NCI-H187 treated with DMSO at 0.1 percent for 48 hours (cell line): ENCODE measurements around the gene PASD1.
"Not testable (repeated sequence)": the region's sequence is repeated elsewhere in the genome, so short reads cannot be mapped to it uniquely, and the experiment has no call there.

Source experiments
- DNase-seq: peaks from one replicate; lab custom pipeline; 2025; lab: John Stamatoyannopoulos, UW

Gene PASD1

GRCh38 chrX:151563449-151563848 is at the start of gene PASD1:
TSS of gene PASD1 (plus strand) at chrX:151563675. CDS start at chrX:151601554, 37,879 bp downstream.
- DNase-seq: no peak

- DNase-seq: no peak
These were observed 48.2 kb upstream of the PASD1 start for GRCh38 chrX:151515237-151515636.

DNA sequence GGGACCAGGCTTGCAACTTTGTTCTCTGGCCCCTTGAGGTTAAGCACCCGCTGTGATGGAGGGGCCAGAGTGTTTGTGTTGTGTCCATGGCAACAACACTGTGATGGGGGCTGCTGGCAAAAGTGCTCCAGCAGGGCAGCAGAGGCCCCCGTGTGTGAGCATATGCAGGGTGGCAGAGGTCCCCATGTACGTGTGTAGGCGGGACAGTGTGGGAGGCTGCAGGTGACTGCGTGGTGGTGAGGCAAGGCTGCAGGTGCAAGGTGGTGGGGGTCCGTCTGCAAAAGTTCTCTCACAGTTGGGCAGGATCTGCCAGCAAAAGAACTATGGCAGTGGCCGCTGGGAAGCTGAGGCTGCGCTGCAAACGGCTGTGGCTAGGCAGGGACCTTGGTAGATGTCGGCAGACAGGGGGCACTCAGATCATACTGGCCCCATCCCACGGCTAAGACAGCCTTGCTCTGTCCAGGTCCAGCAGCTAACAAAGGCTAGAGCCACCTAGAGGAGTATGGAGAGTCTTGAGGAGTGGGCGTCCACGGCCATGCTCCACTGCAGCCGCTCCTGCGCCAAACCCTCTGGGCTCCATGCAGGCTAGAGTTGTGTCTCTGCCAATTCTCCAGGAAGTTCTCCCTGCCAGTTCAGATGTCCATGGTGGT is 46.8 kb upstream of the PASD1 start:
- DNase-seq: no peak

GRCh38 chrX:151517421-151517820 is 46.1 kb upstream of the PASD1 start:
- DNase-seq: no peak

DNA sequence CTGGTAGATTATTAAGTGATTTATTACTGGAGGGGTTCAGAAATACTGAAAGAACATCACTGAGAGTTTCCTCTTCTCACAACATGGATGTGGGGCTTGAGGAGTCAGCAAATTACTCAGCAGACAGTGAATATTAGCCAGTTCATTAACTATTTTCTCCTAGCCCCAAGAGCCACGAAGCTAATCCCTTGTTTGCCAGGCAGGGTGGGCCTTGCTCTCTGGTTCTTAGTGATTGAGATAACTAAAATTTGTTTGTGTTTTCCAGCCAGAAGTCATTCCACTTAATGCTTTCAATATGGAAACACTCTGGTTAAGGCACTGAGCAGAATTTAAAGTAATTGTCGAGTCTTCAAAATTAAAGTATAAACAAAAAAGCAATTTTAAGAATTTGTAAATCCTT is 40.1 kb upstream of the PASD1 start:
- DNase-seq: no peak

GRCh38 chrX:151536571-151536970 is 26.9 kb upstream of the PASD1 start:
- DNase-seq: no peak

DNA sequence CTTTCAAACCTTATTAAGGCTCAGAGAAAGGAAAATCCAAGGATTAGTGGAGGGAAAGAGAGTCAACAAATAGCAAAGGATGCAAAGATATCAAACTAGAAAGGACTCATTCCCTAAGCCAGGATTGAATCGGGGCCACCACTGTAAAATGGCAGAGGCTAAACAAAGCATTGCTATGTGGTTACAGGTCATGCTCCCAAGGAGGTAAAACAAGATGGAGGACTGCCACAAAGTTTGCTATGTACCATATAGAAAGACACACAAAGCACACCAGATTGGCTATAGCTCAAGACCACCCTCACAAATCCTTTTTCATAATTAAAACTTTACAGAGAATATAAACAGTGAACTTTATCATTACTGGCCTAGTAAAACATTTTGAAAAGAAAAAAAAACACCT is 25.9 kb upstream of the PASD1 start:
- DNase-seq: no peak

DNA sequence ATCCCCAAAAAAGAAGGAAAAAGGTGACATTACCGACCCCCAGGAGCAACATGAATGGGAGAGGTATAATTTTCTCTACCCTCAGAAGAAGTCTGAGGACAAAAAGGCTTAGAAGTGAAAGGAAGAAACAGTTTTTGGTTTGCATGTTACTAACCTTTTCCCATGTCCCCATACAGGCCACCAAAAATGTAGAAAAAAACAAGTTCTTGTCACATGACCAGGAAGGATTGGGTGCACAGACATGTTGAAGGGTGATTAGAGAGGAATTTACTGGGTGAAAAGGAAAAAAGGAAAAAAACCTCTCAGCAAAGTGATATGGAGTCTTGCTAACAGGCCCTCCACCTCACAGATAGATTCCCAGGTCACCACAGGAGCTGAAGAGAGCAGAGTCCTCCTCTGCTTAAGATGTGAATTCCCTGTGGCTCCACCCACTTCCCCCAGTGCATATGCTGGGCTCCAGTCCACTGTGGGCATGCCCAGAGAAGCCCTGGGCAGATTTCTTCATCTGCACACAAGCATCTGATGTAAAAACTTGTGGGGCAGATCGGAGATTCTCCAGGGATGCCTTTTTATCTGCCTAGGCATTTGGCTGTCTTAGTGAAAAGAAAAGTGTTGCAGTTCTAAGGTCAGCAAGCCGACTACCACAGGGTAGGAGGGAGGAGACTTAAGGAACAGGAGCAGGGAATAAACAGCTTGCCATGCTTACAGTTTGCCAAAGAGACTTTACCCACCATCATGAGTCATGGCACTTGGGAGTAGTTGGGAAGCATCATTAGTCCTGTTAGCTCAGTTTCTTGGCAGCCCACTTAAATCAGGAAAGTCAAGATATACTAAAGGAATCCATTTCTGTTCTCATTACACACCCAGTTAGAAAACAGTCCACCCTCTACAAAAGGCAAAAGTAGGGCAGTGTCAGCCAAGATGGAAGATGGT is 25.0 kb upstream of the PASD1 start:
- no peak for DNase-seq

DNA sequence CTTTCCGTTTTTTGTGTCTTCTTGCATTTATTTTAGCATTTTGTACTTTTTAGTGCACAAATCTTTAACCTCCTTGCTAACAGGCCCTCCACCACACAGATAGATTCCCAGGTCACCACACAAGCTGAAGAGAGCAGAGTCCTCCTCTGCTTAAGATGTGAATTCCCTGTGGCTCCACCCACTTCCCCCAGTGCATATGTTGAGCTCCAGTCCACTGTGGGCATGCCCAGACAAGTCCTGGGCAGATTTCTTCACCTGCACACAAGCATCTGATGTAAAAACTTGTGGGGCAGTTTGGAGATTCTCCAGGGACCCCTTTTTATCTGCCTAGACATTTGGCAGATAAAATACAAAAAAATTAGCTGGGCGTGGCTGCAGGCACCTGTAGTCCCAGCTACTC is 19.8 kb upstream of the PASD1 start:
- DNase-seq: no peak

- not testable (repeated sequence) for DNase-seq
These were observed 17.2 kb upstream of the PASD1 start for GRCh38 chrX:151546226-151546625.

DNA sequence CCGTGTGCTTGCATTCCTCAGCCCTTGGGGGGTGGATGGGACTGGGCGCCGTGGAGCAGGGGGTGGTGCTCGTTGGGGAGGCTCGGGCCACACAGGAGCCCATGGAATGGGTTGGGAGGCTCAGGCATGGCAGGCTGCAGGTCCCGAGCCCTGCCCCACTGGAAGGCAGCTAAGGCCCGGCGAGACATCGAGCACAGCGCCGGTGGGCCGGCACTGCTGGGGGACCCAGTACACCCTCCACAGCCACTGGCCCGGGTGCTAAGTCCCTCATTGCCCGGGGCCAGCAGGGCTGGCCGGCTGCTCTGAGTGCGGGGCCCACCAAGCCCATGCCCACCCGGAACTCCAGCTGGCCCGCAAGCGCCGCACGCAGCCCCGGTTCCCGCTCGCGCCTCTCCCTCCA is 12.3 kb upstream of the PASD1 start:
- DNase-seq: not testable (repeated sequence)

GRCh38 chrX:151552743-151553142 is 10.7 kb upstream of the PASD1 start:
- no peak for DNase-seq

- DNase-seq: not testable (repeated sequence)
These were observed 8.2 kb upstream of the PASD1 start for GRCh38 chrX:151555301-151555700.

DNA sequence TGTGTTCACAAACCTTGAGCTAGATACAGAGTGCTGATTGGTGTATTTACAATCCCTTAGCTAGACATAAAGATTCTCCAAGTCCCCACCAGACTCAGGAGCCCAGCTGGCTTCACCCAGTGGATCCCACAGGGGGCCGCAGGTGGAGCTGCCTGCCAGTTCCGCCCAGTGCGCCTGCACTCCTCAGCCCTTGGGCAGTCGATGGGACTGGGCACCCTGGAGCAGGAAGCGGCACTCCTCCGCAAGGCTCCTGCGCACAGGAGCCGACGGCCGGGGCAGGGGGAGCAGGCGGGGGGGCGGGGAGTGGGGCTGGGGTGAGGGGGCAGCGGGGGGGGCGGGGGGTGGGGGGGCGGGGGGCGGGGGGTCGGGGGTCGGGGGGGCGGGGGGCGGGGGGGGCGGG is 990 bp upstream of the PASD1 start:
- not testable (repeated sequence) for DNase-seq

- DNase-seq: not testable (repeated sequence)
These were observed 472 bp upstream of the PASD1 start for GRCh38 chrX:151563003-151563402.

DNA sequence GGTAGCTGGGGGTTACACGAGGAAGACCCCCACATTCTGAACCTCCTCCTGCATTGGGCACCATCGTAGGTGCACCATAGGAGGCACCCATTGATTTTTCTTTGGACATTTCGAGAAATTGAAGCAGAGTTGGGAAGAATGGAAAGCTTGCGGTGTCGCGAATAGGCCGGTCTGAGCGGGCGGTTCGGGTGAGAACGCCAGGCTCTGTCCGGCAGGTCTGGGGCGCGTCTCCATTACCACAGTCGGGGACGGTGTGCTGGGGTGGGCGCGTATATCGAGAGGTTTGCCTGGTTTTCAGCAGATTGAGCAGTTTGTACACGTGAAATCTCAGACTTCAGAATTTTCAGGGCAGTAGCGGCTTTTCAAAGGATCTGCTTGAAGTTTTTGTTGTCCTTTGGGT is 560 bp downstream of the PASD1 start:
- no peak for DNase-seq

- DNase-seq: not testable (repeated sequence)
These were observed 3.4 kb downstream of the PASD1 start for GRCh38 chrX:151566872-151567271.

GRCh38 chrX:151570561-151570960 is 7.1 kb downstream of the PASD1 start:
- no peak for DNase-seq

DNA sequence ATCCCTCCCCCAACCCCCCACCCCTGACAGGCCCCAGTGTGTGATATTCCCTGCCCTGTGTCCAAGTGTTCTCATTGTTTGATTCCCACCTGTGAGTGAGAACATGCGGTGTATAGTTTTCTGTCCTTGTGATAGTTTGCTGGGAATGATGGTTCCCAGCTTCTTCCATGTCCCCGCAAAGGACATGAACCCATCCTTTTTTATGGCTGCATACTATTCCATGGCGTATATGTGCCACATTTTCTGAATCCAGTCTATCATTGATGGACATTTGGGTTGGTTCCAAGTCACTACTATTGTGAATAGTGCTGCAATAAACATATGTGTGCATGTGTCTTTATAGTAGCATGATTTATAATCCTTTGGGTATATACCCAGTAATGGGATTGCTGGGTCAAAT is 29.9 kb downstream of the PASD1 start:
- not testable (repeated sequence) for DNase-seq

- DNase-seq: no peak
These were observed 32.8 kb downstream of the PASD1 start for GRCh38 chrX:151596282-151596681.

DNA sequence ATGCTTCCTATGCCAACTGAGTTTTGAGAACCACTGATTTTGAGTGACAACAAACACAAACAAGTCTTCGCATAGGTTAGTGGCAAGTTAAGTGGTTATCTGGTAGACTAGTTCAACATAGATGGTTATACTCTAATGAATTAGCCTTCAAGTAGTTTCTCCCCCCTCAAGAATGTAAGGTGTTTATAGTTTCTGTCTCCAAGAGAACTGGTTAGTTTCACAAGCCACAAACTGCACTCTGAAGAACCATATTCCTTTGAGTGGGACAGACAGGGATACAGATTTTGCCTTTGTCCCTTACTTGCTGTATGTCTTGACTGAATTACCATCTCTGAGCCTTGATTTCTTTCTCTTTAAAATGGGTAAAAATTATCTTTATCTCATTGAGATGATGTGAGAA is 41.5 kb downstream of the PASD1 start:
- DNase-seq: no peak

DNA sequence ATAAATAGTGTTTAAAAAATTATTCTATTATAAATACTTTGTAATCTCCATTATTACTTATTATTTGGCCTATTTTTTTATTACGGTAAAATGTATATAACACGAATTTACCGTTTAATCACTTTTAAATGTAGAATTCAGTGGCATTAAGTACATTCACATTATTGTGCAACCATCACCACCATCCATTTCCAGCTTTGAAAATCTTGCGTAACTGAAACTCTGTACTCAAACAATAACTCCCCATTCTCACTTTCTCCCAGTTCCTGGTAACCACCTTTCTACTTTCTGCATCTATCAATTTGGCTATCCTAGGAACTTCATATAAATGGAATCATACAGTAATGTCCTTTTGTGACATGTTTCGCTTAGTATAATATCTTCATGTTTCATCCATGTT is 45.7 kb downstream of the PASD1 start:
- no peak for DNase-seq

DNA sequence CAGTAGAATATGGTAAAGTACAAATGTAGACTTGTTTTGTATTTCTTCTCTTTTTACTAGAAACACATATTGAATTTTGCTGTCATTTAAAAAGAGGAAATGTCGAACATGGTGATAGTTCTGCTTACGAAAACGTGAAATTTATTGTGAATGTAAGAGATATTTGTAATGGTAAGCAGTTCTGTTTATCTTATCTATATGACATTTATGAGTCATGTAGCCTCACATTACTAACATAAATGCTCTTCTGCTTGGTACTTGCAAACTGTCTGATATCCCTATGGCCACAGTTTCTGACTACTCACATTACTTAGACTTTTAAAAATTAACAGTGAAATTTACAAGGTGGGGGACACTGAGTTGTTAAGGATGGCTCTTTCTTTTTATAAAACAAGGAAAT is 57.9 kb downstream of the PASD1 start:
- no peak for DNase-seq
